Esophagus squamous epithelium (tissue), 5 donors: ENCODE data around the gene HSPA2. TPM values are rescaled to one million over a fixed set of nuclear protein-coding genes. Genes with fewer than 3 reads are reported as not detected.

Source experiments
- DNase-seq: peaks from one replicate; lab custom pipeline; 2025; lab: John Stamatoyannopoulos, UW
- H3K27ac ChIP-seq, 4 donors: fragments of 200-600 bp; sonication (generic); one replicate each; pipeline ENCODE4 v1.5.1; 2016 to 2019; ENCODE audit warnings: mild to moderate bottlenecking in 1 of 4
- H3K27me3 ChIP-seq, 4 donors: fragments of 200-600 bp; sonication (generic); 1 replicate in 3 of 4; 2 replicates in 1 of 4; pipeline versions ENCODE4 v1.5.1 to v1.6.0; 2017 to 2021; ENCODE audit warnings: antibody characterized with exemption in 1 of 4
- H3K36me3 ChIP-seq, 3 donors: fragments of 200-600 bp; sonication (generic); one replicate each; pipeline ENCODE4 v1.5.1; 2016 to 2019
- H3K4me1 ChIP-seq, 3 donors: fragments of 200-600 bp; sonication (generic); one replicate each; pipeline ENCODE4 v1.5.1; 2017 to 2019
- H3K4me3 ChIP-seq, 4 donors: fragments of 200-600 bp; sonication (generic); 1 replicate in 3 of 4; 2 replicates in 1 of 4; pipeline ENCODE4 v1.5.1; 2016 to 2019; ENCODE audit warnings: mild to moderate bottlenecking in 2 of 4, moderate library complexity in 1 of 4
- H3K9me3 ChIP-seq, 3 donors: fragments of 200-600 bp; sonication (generic); one replicate each; pipeline ENCODE4 v1.5.1; 2016 to 2019
- CTCF ChIP-seq, 6 experiments: fragments of 450-650 bp in 4 of 6; fragments of 200-600 bp in 2 of 6; sonication (generic) in 2 of 6; IDR thresholded peaks; one replicate each; pipeline ENCODE4 v1.5.1; 2016 to 2019; ENCODE audit warnings: antibody characterized with exemption in 6 of 6, mild to moderate bottlenecking in 4 of 6, moderate library complexity in 4 of 6
- POLR2A ChIP-seq, 4 donors: fragments of 450-650 bp; IDR thresholded peaks; one replicate each; pipeline ENCODE4 v1.6.1; 2017; ENCODE audit warnings: antibody characterized with exemption in 4 of 4, mild to moderate bottlenecking in 4 of 4, moderate library complexity in 3 of 4
- WGBS, 2 donors: methylation state at CpG; one replicate each; pipeline ENCODE4 v1.1.5; 2018; 5-methylcytosine and 5-hydroxymethylcytosine counted together
- intact Hi-C: fragments of 100-400 bp; cut with DNase I; formaldehyde crosslinking; loops from one replicate; pipeline ENCODE4 v1.15.0; 2022
- small RNA-seq, 4 donors: library from RNA; depleted of rRNA; stranded (forward); fragments of <200 nt; gene quantifications; one replicate each; pipeline ENCODE3, GENCODE V24; 2016
- total RNA-seq, 4 donors: library from RNA; depleted of rRNA; stranded (reverse); fragments of >200 nt; gene quantifications; one replicate each; pipeline ENCODE4 v1.1.0, GENCODE V29; 2016
- donor health status: DM: yes; HTN: yes; CAD: no.

Gene HSPA2
- total RNA-seq, 4 donors from 2014 or later = 18.9 to 130 (median 74.5) TPM

- DNase-seq = no peak
- H3K27me3 ChIP-seq = no peaks in the 10 kb centered on the region
- no peaks in the 10 kb centered on the region for H3K9me3 ChIP-seq
- WGBS, 2 donors = 72 to 89% methylated on average over 3 of the region's 3 CpGs
- H3K4me1 ChIP-seq = no peaks in the 10 kb centered on the region
- H3K36me3 ChIP-seq = no peaks in the 10 kb centered on the region
- H3K4me3 ChIP-seq = no peak overlapping the region
- intact Hi-C loops = no loop called here
- TF ChIP-seq POLR2A (IDR thresholded peaks at IDR 0.05) (no peak), CTCF (IDR thresholded peaks at IDR 0.05) (no peak)
- H3K27ac ChIP-seq = no peak overlapping the region
Measured at GRCh38 chr14:64591809-64592208, 51.3 kb downstream of the HSPA2 start.

Small RNAs within 50 kb of the gene (small RNA-seq; reads per million reads assigned to genes)
- gene AL049869.4 = 0 reads per million in 4 donors

Other genes with a start within 250 kb of the HSPA2 start
- 1 to 10 TPM in 1 of 4 donors, under 1 TPM in 2, not detected in 1; 0.29 to 2.7 (median 0.31) TPM for gene ESR2, start 246.4 kb upstream of the HSPA2 start, total RNA-seq
- 10 to 100 TPM; 27.6 to 66.0 (median 53.8) TPM for gene MTHFD1, start 152.4 kb upstream of the HSPA2 start, total RNA-seq
- under 1 TPM in 2 of 4 donors, not detected in 2; 0.04 to 0.38 TPM for gene AKAP5, start 75.2 kb upstream of the HSPA2 start, total RNA-seq
- 1 to 10 TPM; 2.4 to 8.0 (median 3.1) TPM for gene ZBTB25, start 36.9 kb upstream of the HSPA2 start, total RNA-seq
- 10 to 100 TPM; 17.8 to 41.8 (median 23.9) TPM for gene ZBTB1, start 36.0 kb upstream of the HSPA2 start, total RNA-seq
- gene PPP1R36, start 9.2 kb downstream of the HSPA2 start, total RNA-seq = 1 to 10 TPM in 3 of 4 donors, under 1 TPM in 1; 0.23 to 1.3 (median 1.2) TPM
- 10 to 100 TPM; 44.6 to 87.8 (median 60.8) TPM for gene PLEKHG3, start 163.7 kb downstream of the HSPA2 start, total RNA-seq